ENCODE data around the gene LAMA2.

LAMA2 gene

GRCh38 chr6:129269891-129270290, 387.0 kb downstream of the LAMA2 start:
- DNase-seq, result no peak

GRCh38 chr6:129270450-129270849, 387.5 kb downstream of the LAMA2 start:
- no peak for DNase-seq

- DNase-seq, result no peak
Observed at GRCh38 chr6:129273161-129273560, 390.2 kb downstream of the LAMA2 start.

GRCh38 chr6:129276461-129276860, 393.5 kb downstream of the LAMA2 start:
- no peak for DNase-seq

- DNase-seq, result no peak
Observed at GRCh38 chr6:129276986-129277385, 394.0 kb downstream of the LAMA2 start.

GRCh38 chr6:129279343-129280292, 396.7 kb downstream of the LAMA2 start:
- DNase-seq, result no peak

- no peak for DNase-seq
Observed at GRCh38 chr6:129280293-129280644, 397.3 kb downstream of the LAMA2 start.

- DNase-seq, result no peak
Observed at GRCh38 chr6:129280749-129281148, 397.8 kb downstream of the LAMA2 start.

- no peak for DNase-seq
Observed at GRCh38 chr6:129281168-129281796, 398.3 kb downstream of the LAMA2 start.

- no peak for DNase-seq
Observed at GRCh38 chr6:129282019-129282418, 399.1 kb downstream of the LAMA2 start.

- DNase-seq, result no peak
Observed at GRCh38 chr6:129284225-129284624, 401.3 kb downstream of the LAMA2 start.

- DNase-seq, result no peak
Observed at GRCh38 chr6:129287231-129288177, 404.6 kb downstream of the LAMA2 start.

GRCh38 chr6:129289442-129289841, 406.5 kb downstream of the LAMA2 start:
- no peak for DNase-seq

- no peak for DNase-seq
Observed at GRCh38 chr6:129292836-129293235, 409.9 kb downstream of the LAMA2 start.

GRCh38 chr6:129297592-129297991, 414.7 kb downstream of the LAMA2 start:
- DNase-seq, result no peak

- DNase-seq, result no peak
Observed at GRCh38 chr6:129302671-129303070, 419.7 kb downstream of the LAMA2 start.

GRCh38 chr6:129306826-129307225, 423.9 kb downstream of the LAMA2 start:
- no peak for DNase-seq

GRCh38 chr6:129307845-129308244, 424.9 kb downstream of the LAMA2 start:
- no peak for DNase-seq

GRCh38 chr6:129309154-129309553, 426.2 kb downstream of the LAMA2 start:
- no peak for DNase-seq

GRCh38 chr6:129312880-129313279, 429.9 kb downstream of the LAMA2 start:
- DNase-seq, result peak; percentile 86

GRCh38 chr6:129314575-129314974, 431.6 kb downstream of the LAMA2 start:
- DNase-seq, result no peak

GRCh38 chr6:129317931-129318820, 435.2 kb downstream of the LAMA2 start:
- DNase-seq, result peak; percentile 32
